Right ventricle myocardium superior (tissue), 1 donor: ENCODE measurements around the gene GDF2. TPM values are rescaled to one million over a fixed set of nuclear protein-coding genes. Genes with fewer than 3 reads are reported as not detected.
A peak's percentile ranks its signal among the peaks of the same experiment; 100 is the strongest.

Source experiments
- ATAC-seq: fragments of 200-7000 bp; cut with Tn5 transposase; one replicate; pipeline ENCODE4 v1.9.1; 2020; ENCODE audit warnings: mild to moderate bottlenecking; ENCODE audit not compliant: poor library complexity
- DNase-seq: peaks from one replicate; pipeline ENCODE4 v3.0.0-alpha.2; 2020
- intact Hi-C: fragments of 100-400 bp; cut with DNase I; formaldehyde crosslinking; loops from one replicate; pipeline ENCODE4 v1.11.2; 2022
- total RNA-seq: library from RNA; stranded (reverse); fragmentation: NEBNext Ultra II Directional; extraction: Animal tissue kit (Norgen Biotek cat#: 25700); gene quantifications from one replicate; pipeline ENCODE4 v1.2.1, GENCODE V29; 2021
- donor health status: DM: no; HTN: yes; CAD: no; lungs with severe emphysema.

The GDF2 gene
- total RNA-seq, 1 donor from 2014 or later: not detected

DNA sequence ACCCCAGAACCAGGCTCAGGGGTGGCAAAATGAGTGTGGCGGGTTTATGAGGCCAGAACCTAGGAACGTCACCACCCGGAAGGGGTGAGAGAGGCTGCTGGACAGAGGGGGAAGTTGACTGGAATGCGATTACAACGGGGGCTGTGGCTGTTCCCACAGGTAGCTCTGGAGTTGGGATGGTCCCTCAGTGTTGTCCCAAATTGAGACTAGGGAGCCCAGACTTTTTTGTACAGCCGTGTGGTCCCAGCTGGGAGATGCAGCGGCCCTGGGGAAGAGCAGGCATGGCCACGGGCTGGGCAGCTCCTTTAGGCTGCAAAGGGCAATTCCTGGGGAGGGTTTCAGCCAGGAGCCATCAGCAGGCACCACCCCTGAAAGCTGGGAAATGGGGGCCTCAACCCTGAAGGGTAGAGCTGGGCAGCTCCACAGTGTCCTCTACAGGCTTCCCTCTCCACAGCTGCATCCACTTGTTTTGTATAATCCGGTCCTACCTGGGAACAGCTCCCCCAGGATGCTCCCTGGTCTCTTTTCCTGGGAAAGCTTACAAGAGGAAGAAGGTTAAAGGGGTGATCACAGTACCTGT, 33.2 kb upstream of the GDF2 start:
- intact Hi-C loops: no loop called here
- DNase-seq (no peak), ATAC-seq (no peak)

GRCh38 chr10:47289921-47290320, 32.3 kb upstream of the GDF2 start:
- intact Hi-C loops: no loop called here
- ATAC-seq (no peak), DNase-seq (no peak)

DNA sequence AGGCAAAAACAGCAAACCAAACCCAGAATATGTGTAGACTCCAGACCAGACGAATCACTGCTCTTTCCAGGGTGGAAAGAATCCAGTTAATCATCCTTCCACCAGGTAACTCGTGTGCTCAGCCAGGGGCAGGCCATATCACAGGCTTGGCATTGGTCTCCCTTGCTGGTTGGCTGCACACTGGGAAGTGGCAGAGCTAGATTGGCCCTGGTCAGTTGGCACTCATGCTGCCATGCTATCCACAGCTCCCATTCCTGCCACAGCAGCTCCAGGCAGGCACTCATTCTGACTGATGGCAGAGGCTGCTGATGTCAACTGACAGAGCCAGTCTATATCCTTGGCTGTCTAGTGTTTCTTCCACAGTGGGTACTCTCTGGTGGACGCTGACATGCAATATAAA, 31.9 kb upstream of the GDF2 start:
- no peak for ATAC-seq
- intact Hi-C loops: no loop called here
- no peak for DNase-seq

- intact Hi-C loops: no loop called here
- ATAC-seq (no peak), DNase-seq (no peak)
These were observed 30.6 kb upstream of the GDF2 start for GRCh38 chr10:47291682-47292081.

GRCh38 chr10:47294057-47294456, 28.2 kb upstream of the GDF2 start:
- DNase-seq: no peak
- intact Hi-C loops: no loop called here
- no peak for ATAC-seq

- DNase-seq: no peak
- intact Hi-C loops: no loop called here
- no peak for ATAC-seq
These were observed 27.8 kb upstream of the GDF2 start for GRCh38 chr10:47294501-47294900.

GRCh38 chr10:47295411-47295810, 26.8 kb upstream of the GDF2 start:
- DNase-seq (no peak), ATAC-seq (no peak)
- intact Hi-C loops: no loop called here

DNA sequence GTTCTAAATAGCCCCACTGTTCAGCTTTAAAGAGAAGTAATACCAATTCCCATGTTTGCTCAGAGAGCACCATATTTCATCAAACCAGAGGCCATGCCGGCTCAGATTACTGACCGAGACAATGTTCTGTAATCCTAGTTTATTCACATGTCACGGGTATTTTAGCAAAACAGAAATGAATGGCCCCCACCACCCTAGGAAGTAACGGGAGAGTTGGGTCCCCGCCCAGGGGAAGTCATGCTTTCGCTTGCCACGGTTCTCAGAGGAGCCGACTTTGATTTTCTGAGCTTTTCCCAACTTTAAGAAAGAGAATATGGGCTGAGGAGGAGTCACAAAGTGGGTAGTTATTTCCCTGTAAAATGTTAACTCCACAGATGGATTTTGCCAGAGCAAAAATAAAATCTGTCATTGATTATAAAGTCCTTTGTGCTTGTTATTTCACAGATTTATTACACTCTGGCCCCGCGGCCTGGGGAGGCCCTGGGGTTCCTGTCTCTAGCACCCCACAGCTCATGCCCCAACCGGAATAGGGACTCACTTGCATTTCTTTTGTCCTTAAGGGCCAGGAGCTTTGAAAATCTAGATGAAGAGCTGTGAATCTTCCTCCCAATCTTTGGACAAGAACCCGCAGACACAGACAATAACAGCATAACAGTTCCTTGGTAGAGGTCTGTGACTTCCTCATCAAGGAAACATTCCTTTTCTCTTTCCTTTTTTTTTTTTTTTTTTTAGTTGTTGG, 25.9 kb upstream of the GDF2 start:
- DNase-seq: no peak
- no peak for ATAC-seq
- intact Hi-C loops: no loop called here

GRCh38 chr10:47296941-47297340, 25.3 kb upstream of the GDF2 start:
- no peak for DNase-seq
- intact Hi-C loops: no loop called here
- no peak for ATAC-seq

DNA sequence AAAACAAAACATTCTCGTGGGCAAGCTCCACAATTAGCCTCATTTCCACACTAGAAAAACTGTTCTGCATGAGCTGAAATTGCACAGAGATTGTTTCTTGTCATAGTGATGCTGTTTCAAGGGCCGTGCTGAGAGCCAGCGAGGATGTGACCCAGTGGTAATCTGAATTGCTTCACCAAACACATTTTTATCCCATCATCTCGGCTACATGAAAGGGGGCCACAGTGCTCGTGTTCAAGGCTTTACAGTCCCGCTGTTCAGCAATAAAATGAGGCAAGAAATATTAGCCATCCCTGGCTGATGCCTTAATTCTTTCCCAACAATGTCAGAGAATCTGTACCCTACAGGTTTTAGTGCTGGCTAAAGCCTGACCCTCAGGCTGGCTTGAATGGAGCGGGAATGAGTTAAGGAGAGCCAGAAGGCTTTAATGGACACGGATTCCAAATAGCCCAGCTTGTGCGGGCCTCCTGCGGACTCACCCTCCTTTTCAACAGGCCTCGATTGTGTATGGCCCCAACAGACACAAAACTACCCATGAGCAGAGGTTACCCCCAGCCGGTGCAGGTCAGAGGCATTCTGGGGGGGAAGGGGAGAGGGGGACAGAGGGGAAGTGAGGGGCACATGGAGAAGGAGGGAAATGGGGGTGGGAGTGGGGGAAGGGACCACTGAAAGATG, 24.3 kb upstream of the GDF2 start:
- no peak for DNase-seq
- intact Hi-C loops: no loop called here

GRCh38 chr10:47298715-47299114, 23.5 kb upstream of the GDF2 start:
- intact Hi-C loops: no loop called here
- ATAC-seq: peak; percentile 30
- no peak for DNase-seq

More for the DNA sequence above, 24.3 kb upstream of the GDF2 start:
- no peak for ATAC-seq

DNA sequence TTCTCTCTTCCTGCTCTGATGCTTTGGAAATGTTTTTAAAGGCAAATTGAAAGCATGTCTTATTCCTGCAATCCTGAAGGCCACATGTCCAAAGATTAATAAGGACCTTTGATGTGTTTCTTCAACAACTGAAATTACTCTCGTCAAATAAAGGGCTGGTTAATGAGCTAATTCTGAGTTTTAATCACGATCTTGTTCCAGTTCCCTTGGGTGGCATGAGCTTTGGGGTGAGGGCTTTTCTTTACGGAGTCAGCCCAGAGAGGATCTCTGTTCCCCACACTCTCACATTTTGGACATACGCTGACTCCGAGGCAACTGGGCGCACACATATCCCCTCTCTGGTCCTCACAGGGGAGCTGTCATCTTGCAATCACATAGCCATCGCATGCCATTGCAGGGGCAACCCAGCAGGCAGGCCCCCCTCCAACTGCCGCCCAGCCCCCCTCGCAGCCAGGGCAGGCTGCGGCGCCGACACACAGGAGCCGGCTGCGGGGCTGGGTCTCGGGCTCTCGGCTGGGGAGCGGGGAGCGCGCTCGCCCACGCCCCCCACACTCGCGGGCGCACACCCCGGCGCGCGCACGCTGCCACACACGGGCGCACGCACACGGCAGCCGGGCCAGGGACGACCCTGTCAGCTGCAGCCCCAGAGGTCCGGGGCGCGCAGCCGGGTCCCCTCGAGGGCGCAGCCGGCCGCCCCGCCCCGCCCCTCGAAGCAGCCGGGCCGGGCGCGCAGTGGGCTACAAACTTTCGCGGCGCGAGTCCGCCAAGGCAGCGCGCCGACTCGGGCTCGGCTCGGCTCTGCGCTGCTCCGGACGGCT, 22.4 kb upstream of the GDF2 start, which contains the start of gene GDF10:
GDF10 (plus strand) TSS at position 587 of the 818 bp plus-strand sequence. CDS start 455 bp downstream, outside the sequence.
- no peak for ATAC-seq
- DNase-seq: no peak
- intact Hi-C loops: no loop called here

DNA sequence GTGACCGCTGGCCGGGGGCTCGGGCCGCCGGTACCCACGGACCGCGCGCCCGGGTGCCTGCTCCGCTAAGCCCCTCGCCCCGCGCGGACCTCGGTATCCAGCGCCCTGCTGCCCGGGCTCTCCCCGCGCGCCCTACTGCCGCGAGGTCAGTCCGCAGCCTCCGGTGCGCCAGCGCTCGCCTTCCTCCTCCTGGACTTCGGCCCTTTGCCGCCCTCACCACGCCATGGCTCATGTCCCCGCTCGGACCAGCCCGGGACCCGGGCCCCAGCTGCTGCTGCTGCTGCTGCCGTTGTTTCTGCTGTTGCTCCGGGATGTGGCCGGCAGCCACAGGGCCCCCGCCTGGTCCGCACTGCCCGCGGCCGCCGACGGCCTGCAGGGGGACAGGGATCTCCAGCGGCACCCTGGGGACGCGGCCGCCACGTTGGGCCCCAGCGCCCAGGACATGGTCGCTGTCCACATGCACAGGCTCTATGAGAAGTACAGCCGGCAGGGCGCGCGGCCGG, 21.8 kb upstream of the GDF2 start:
- peak; percentile 31 for ATAC-seq
- no peak for DNase-seq
- intact Hi-C loops: no loop called here

DNA sequence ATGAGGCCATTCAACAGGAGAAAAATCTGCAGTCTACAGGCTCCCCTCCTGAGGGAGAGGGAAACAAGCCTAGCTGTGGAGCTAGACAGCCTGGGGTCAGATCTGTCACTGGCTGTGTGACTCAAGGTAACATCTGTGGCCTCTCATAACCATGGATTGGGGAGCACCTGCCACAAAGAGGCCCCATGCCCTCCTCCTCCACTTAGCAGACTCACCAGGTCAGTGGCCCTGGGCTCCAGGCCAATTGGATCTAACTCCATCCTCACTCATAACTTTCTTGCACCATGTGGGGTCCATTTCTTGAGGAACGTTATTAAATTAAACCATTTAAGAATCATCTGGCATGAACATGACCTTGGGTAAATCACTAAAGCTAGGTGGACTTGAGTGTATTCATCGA, 20.4 kb upstream of the GDF2 start:
- DNase-seq (no peak), ATAC-seq (no peak)
- intact Hi-C loops: no loop called here

GRCh38 chr10:47303105-47303504, 19.1 kb upstream of the GDF2 start:
- no peak for ATAC-seq
- DNase-seq: no peak
- intact Hi-C loops: no loop called here

DNA sequence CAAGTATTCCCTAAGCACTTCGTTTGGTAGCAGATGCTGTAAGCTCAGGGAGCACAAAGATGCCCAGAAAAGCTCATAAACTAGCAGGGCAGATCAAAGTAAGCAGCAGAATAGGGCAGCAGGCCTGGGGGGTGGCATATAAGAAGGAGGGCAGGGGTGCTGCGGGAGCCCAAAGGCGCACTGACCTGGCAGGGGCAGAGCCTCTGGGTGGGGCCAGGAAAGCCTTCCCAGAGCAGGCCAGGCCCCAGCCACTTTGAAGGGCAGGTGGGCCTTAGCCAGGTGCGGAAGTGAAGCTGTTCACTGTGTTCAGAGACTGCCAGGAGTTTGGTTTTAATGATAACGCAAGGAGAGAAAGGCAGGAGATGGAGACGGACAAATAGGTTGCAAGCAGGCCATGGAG, 18.4 kb upstream of the GDF2 start:
- ATAC-seq (no peak), DNase-seq (no peak)
- intact Hi-C loops: no loop called here

- DNase-seq (no peak), ATAC-seq (no peak)
- intact Hi-C loops: no loop called here
These were observed 16.7 kb upstream of the GDF2 start for GRCh38 chr10:47305566-47305965.

DNA sequence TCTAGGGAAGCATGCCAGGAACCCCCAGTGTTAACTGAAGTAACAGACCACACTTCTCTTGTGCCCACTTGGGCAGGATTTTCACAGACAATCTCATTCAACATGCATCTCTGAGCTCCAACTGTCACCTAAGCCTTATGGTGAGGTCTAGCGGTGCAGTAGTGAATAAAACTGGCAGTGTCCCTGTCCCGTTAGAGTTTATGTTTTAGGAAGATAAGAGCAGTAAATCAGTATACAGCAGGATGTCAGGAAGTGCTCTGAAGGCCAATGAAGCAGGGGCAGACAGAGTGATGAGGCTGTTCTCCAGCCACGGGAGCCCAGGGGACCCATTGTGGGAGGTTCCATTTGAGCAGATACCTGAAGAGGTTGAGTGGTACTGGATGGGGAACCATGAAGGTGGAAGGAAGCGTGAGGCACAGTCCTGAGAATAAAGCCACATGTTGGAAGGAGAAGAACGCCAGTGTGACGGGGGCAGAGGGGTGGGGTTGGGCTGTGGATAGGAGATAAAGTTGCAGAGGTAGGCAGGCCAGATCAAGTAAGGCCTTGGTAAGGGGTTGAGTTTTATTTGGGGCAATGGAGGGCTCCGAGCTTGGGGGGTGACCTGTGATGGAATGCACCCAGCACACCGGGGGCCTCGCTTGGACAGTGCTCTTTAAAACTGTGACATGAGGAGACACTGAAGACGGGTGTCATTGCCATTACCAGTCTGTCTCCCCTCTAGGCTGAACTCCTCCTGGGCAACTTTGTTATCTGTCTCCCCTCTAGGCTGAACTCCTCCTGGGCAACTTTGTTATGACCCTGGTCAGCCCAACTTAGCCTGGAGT, 15.7 kb upstream of the GDF2 start:
- ATAC-seq (no peak), DNase-seq (no peak)
- intact Hi-C loops: no loop called here
